HG03135 (cell line): ENCODE measurements around the gene SHISA6.

Experiments
- ATAC-seq: cut with Tn5 transposase; IDR thresholded peaks from one replicate; pipeline ENCODE4 v1.9.1; 2021; ENCODE audit warnings: mild to moderate bottlenecking, moderate library complexity; ENCODE audit not compliant: unreplicated experiment

SHISA6 gene

GRCh38 chr17:11438673-11439072 is 197.7 kb downstream of the SHISA6 start:
- ATAC-seq, result no peak

DNA sequence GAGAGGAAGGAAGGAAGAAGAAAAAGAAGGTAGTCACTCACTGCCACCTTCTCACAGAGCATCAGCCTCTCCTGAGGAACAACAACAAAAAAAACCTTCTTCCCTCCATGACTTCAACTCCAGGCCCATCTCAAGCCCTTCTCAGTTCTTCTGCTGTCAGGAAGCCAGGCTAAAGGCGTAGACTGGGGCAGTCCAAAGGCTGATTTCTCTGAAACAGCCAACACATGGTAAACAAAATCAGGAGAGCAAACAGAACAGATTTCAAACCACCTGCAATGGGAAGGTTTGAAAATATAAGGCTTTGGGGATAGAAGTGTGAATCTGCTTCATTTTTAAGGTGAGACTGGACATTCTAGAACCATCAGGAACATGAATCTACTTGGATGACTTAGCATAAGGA is 200.0 kb downstream of the SHISA6 start:
- ATAC-seq, result no peak

DNA sequence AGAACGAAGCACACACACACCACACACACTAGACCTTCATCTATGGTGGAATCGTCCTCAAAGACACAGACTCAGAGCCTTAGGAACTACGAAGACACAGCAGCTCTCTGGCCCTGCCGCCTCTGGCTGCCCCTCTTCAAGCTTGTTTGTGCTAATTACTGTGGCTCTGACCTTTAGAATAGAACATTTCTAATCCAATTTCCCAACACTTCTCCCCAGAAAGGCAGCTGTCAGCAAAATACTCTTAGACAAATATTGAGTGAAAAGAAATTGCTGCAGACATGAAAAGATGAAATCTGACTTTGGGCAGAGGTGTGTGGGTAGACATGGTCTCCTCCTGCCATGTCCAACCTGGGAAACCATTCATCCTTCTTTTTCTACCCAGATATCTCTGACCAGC is 205.3 kb downstream of the SHISA6 start:
- ATAC-seq, result no peak

- no peak for ATAC-seq
Observed at GRCh38 chr17:11454096-11454495, 213.1 kb downstream of the SHISA6 start.

DNA sequence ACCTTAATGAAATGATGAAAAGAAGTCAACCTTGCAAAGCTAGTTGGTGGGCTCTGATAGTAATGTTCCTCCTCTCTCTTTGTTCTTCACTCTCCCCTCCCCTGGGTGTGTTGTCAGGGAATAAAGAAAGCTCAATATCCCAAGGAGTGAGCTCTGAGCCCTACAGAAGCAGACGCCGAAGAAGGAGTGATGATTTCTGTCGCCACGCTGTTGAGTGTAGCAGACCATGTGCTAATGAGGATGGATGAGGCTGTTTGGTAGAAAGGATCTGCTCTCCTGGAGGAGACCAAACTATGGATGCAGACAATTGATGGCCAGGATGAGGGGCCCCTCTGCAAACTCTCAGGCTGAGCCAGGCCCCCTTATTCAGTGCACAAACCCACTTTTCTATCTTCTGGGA is 217.3 kb downstream of the SHISA6 start:
- ATAC-seq, result no peak

GRCh38 chr17:11459861-11460331 is 218.9 kb downstream of the SHISA6 start:
- ATAC-seq, result no peak

DNA sequence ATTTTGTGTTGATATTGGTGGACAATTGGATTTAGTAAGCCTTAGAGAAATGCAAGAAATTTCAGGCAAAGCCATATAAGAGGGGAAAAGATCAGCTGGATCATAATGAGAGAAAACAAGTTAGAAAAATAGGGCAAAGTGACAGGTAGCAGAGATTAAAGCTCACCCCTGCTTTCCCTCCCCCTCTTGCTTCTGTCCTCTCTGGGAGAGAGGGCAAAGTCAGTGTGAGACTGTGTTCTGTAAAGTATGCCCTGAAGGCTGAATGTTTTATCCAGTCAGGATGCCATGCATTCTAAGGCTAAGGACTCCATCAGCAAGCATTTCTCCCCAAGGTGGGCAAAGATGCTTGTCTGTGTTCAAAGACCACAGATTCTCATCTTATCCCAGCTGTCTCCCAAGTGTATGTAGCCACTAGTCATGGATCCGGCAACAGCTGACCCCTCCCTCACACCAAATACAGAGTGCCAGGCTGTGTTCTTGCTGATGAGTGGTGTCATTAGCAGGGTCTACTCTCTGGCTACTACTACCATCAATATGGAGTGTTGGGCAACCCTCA is 221.1 kb downstream of the SHISA6 start:
- ATAC-seq, result no peak

GRCh38 chr17:11467639-11468038 is 226.6 kb downstream of the SHISA6 start:
- ATAC-seq, result no peak

DNA sequence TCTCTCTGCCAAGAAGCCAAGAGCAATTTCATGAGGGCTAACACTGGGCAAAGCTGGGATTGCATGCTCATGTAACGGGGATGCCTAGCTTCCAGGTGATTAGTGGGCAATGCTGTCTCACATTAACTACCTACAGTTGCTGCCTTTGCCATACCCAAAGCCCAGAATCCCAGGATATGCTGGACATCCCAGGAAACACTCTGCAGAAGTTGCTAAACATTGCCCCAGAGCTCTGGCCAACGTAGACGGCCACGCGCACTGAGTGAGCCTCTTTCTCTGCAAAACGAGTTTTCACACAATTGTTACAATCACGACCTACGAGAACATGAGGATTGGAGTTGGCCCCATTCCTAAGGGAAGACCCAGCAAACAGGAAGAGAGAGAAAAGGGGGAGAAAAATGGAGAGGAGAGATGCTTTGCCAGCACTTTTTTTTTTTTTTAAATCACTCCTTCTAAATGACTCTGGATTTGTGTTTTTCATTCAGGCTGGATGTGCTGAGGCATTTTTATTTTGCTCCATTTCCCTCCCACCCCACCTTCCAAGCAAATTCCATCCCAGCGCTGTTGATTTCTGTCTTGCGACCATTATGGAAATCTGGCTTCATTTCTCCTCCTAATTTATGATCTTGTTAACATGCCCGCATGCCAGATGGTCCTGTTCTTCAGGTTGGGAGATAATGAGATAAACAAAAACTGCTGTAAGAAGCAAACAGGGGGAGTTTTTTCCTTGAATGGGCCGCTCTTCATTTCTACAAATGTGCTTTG is 244.5 kb downstream of the SHISA6 start:
- no peak for ATAC-seq

GRCh38 chr17:11486101-11486867 is 245.3 kb downstream of the SHISA6 start:
- ATAC-seq, result no peak

DNA sequence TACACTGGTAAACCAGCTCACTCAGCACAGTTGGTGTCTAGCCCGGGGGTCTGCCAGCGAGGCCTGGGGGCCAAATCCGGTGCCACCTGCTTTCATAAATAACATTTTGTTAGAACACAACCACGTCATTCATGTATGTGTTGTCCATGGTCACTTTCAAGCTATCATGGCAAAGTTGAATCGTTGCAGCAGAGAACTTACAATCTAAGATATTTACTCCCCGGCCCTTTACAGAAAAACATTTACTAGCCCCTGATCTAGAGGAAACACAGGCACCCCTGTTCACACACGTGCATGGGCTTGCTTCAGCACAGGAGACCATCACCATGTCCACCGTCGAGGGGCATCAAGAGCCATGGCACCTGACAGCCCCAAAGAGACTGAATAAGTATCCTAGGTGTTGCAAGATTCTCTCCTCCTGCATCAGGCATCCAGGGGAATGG is 245.9 kb downstream of the SHISA6 start:
- ATAC-seq, result no peak

- ATAC-seq, result no peak
Observed at GRCh38 chr17:11487469-11487868, 246.5 kb downstream of the SHISA6 start.

DNA sequence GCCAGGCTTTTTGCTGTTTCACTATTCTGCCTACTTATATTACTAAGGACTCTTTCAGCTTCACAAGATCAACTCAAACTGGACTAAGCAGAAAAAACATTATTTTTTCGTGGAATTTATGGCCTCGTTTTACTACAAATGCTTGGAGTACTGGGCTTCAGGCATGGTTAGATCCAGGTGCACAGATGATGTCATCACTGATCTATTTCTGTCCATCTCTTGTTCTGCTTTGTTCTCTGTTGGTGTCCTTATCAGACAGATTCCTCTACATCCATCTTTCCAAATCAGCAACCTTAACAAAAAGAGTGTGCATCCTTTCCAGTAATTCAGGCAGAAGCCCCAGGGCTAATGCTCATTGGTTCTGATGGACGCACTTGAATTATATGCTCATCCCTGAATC is 247.4 kb downstream of the SHISA6 start:
- no peak for ATAC-seq

GRCh38 chr17:11490171-11490755 is 249.2 kb downstream of the SHISA6 start:
- ATAC-seq, result no peak

- no peak for ATAC-seq
Observed at GRCh38 chr17:11492511-11492910, 251.5 kb downstream of the SHISA6 start.

- no peak for ATAC-seq
Observed at GRCh38 chr17:11493936-11494335, 252.9 kb downstream of the SHISA6 start.

- no peak for ATAC-seq
Observed at GRCh38 chr17:11495613-11496012, 254.6 kb downstream of the SHISA6 start.

DNA sequence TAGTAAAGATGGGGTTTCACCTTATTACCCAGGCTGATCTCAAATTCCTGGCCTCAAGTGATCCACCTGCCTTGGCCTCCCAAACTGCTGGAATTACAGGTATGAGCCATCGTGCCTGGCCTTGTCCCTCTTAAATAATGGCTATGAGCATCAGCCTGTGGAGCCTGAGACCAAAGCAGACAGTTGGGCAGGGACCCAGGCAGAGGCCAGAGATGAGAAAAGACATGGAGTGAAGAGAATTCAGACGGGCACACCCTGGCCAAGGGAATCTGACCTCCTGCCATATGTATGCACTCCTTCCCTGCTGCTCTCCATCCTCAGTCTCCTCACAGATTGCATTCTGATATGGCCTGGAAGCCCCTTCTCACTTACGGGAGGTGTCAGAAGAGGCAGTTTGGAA is 258.9 kb downstream of the SHISA6 start:
- no peak for ATAC-seq

DNA sequence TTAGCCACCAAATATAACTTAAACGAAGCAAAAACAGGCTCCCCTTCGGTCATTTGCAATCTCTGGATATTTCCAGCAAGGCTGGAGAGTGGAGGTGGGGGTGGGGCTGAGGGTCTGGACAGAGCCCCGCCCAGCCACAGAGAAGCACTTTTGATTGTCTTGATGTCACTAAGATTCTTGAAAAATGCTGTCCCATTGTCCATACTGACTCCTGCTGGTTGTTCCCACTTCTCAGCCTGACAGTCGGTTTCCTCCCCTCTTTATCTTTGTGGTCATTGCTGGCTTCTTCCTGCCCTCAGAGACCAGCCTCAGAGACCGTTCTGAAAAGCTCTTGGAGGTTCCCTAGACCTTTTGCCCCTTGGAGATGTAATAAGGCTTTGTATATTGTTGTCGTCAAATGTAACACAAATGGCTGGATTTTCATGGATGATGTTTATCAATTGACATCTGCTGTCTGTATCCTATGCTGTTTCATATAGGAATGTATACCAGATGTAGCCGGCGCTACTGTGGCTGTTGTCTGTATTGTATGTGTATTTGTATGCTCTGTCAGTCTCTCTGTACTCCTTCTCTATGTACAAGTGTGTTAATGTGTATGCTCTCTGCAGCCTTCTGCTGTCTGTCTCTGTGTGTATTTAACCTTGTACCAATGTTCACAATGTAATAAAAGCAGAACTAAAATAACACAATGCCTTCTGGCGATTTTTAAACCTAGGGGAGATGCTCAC is 262.5 kb downstream of the SHISA6 start:
- ATAC-seq, result no peak

DNA sequence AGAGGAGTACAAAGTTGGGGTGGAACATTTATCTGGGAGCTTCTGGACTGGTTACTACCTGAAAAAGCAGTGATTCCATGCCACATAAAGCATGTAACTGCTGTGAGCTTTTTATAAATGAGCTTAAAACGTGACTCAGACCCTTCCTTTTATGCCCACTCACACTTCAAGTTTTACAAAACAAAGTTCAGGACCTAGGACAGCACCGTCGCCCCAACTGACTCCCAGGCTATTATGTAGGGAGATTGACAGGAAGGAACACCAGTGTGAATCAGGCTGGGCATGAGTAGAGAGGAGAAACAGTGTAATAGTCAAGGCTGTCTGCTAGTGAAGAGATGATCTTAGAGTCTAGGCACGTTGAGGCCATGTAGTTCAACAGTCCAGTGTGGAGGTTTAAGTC is 265.6 kb downstream of the SHISA6 start:
- ATAC-seq, result no peak

GRCh38 chr17:11511696-11512095 is 270.7 kb downstream of the SHISA6 start:
- no peak for ATAC-seq
